Measurements from ENCODE around the gene COL25A1.

The COL25A1 gene

GRCh38 chr4:108840426-108840975 is 462.0 kb downstream of the COL25A1 start:
- Histone ChIP-seq H3K27me3 (ENCODE audit: control insufficient read depth, insufficient read depth, low read length) (no peaks in the 10 kb centered on the region), H3K4me3 (ENCODE audit: low read length) (no peak overlapping the region), H3K36me3 (ENCODE audit: control insufficient read depth, insufficient read depth, low read length) (no peaks in the 10 kb centered on the region)

GRCh38 chr4:108839333-108839732 is 463.1 kb downstream of the COL25A1 start:
- Histone ChIP-seq H3K4me3 (ENCODE audit: low read length) (no peak overlapping the region), H3K4me1 (ENCODE audit: control insufficient read depth, insufficient read depth, low read length) (no peaks in the 10 kb centered on the region), H3K27me3 (ENCODE audit: control insufficient read depth, insufficient read depth, low read length) (no peaks in the 10 kb centered on the region), H3K36me3 (ENCODE audit: control insufficient read depth, insufficient read depth, low read length) (no peaks in the 10 kb centered on the region), H3K9ac (ENCODE audit: low read length) (no peak overlapping the region), H3K9me3 (ENCODE audit: control insufficient read depth, low read length) (no peaks in the 10 kb centered on the region)

More at GRCh38 chr4:108840426-108840975, 462.0 kb downstream of the COL25A1 start:
- Histone ChIP-seq H3K9me3 (ENCODE audit: control insufficient read depth, low read length) (no peaks in the 10 kb centered on the region), H3K4me1 (ENCODE audit: control insufficient read depth, insufficient read depth, low read length) (no peaks in the 10 kb centered on the region), H3K9ac (ENCODE audit: low read length) (no peak overlapping the region)

GRCh38 chr4:108838451-108838850 is 464.0 kb downstream of the COL25A1 start:
- no peaks in the 10 kb centered on the region for H3K27me3 ChIP-seq (ENCODE audit: control insufficient read depth, insufficient read depth, low read length)

GRCh38 chr4:108834835-108835384 is 467.5 kb downstream of the COL25A1 start:
- H3K27me3 ChIP-seq (ENCODE audit: control insufficient read depth, insufficient read depth, low read length): no peaks in the 10 kb centered on the region
- H3K4me3 ChIP-seq (ENCODE audit: low read length): no peak overlapping the region
- H3K9me3 ChIP-seq (ENCODE audit: control insufficient read depth, low read length): no peaks in the 10 kb centered on the region
- no peaks in the 10 kb centered on the region for H3K4me1 ChIP-seq (ENCODE audit: control insufficient read depth, insufficient read depth, low read length)
- H3K9ac ChIP-seq (ENCODE audit: low read length): no peak overlapping the region
- H3K36me3 ChIP-seq (ENCODE audit: control insufficient read depth, insufficient read depth, low read length): no peaks in the 10 kb centered on the region

More at GRCh38 chr4:108838451-108838850, 464.0 kb downstream of the COL25A1 start:
- no peak overlapping the region for H3K4me3 ChIP-seq (ENCODE audit: low read length)
- no peak overlapping the region for H3K9ac ChIP-seq (ENCODE audit: low read length)
- no peaks in the 10 kb centered on the region for H3K9me3 ChIP-seq (ENCODE audit: control insufficient read depth, low read length)
- no peaks in the 10 kb centered on the region for H3K4me1 ChIP-seq (ENCODE audit: control insufficient read depth, insufficient read depth, low read length)
- no peaks in the 10 kb centered on the region for H3K36me3 ChIP-seq (ENCODE audit: control insufficient read depth, insufficient read depth, low read length)

- H3K4me3 ChIP-seq (ENCODE audit: low read length): no peak overlapping the region
- no peaks in the 10 kb centered on the region for H3K36me3 ChIP-seq (ENCODE audit: control insufficient read depth, insufficient read depth, low read length)
- H3K4me1 ChIP-seq (ENCODE audit: control insufficient read depth, insufficient read depth, low read length): no peaks in the 10 kb centered on the region
- no peaks in the 10 kb centered on the region for H3K27me3 ChIP-seq (ENCODE audit: control insufficient read depth, insufficient read depth, low read length)
- no peak overlapping the region for H3K9ac ChIP-seq (ENCODE audit: low read length)
- no peaks in the 10 kb centered on the region for H3K9me3 ChIP-seq (ENCODE audit: control insufficient read depth, low read length)
Observed at GRCh38 chr4:108834166-108834834, 468.2 kb downstream of the COL25A1 start.

- H3K27me3 ChIP-seq (ENCODE audit: control insufficient read depth, insufficient read depth, low read length): no peaks in the 10 kb centered on the region
- H3K9ac ChIP-seq (ENCODE audit: low read length): no peak overlapping the region
- no peaks in the 10 kb centered on the region for H3K9me3 ChIP-seq (ENCODE audit: control insufficient read depth, low read length)
- H3K4me1 ChIP-seq (ENCODE audit: control insufficient read depth, insufficient read depth, low read length): no peaks in the 10 kb centered on the region
- H3K36me3 ChIP-seq (ENCODE audit: control insufficient read depth, insufficient read depth, low read length): no peaks in the 10 kb centered on the region
- H3K4me3 ChIP-seq (ENCODE audit: low read length): no peak overlapping the region
Observed at GRCh38 chr4:108833046-108833445, 469.4 kb downstream of the COL25A1 start.

- Histone ChIP-seq H3K4me3 (ENCODE audit: low read length) (no peak overlapping the region), H3K27me3 (ENCODE audit: control insufficient read depth, insufficient read depth, low read length) (no peaks in the 10 kb centered on the region), H3K9ac (ENCODE audit: low read length) (no peak overlapping the region), H3K9me3 (ENCODE audit: control insufficient read depth, low read length) (no peaks in the 10 kb centered on the region), H3K36me3 (ENCODE audit: control insufficient read depth, insufficient read depth, low read length) (no peaks in the 10 kb centered on the region), H3K4me1 (ENCODE audit: control insufficient read depth, insufficient read depth, low read length) (no peaks in the 10 kb centered on the region)
Observed at GRCh38 chr4:108831886-108832285, 470.6 kb downstream of the COL25A1 start.

GRCh38 chr4:108831291-108831690 is 471.2 kb downstream of the COL25A1 start:
- H3K27me3 ChIP-seq (ENCODE audit: control insufficient read depth, insufficient read depth, low read length): no peaks in the 10 kb centered on the region
- no peak overlapping the region for H3K4me3 ChIP-seq (ENCODE audit: low read length)
- H3K9me3 ChIP-seq (ENCODE audit: control insufficient read depth, low read length): no peaks in the 10 kb centered on the region

GRCh38 chr4:108830509-108831244 is 471.8 kb downstream of the COL25A1 start:
- no peak overlapping the region for H3K9ac ChIP-seq (ENCODE audit: low read length)
- no peak overlapping the region for H3K4me3 ChIP-seq (ENCODE audit: low read length)
- H3K36me3 ChIP-seq (ENCODE audit: control insufficient read depth, insufficient read depth, low read length): no peaks in the 10 kb centered on the region
- no peaks in the 10 kb centered on the region for H3K4me1 ChIP-seq (ENCODE audit: control insufficient read depth, insufficient read depth, low read length)
- no peaks in the 10 kb centered on the region for H3K9me3 ChIP-seq (ENCODE audit: control insufficient read depth, low read length)
- no peaks in the 10 kb centered on the region for H3K27me3 ChIP-seq (ENCODE audit: control insufficient read depth, insufficient read depth, low read length)

More at GRCh38 chr4:108831291-108831690, 471.2 kb downstream of the COL25A1 start:
- Histone ChIP-seq H3K4me1 (ENCODE audit: control insufficient read depth, insufficient read depth, low read length) (no peaks in the 10 kb centered on the region), H3K9ac (ENCODE audit: low read length) (no peak overlapping the region), H3K36me3 (ENCODE audit: control insufficient read depth, insufficient read depth, low read length) (no peaks in the 10 kb centered on the region)

- Histone ChIP-seq H3K36me3 (ENCODE audit: control insufficient read depth, insufficient read depth, low read length) (no peaks in the 10 kb centered on the region), H3K9ac (ENCODE audit: low read length) (no peak overlapping the region), H3K9me3 (ENCODE audit: control insufficient read depth, low read length) (no peaks in the 10 kb centered on the region), H3K4me3 (ENCODE audit: low read length) (no peak overlapping the region), H3K27me3 (ENCODE audit: control insufficient read depth, insufficient read depth, low read length) (no peaks in the 10 kb centered on the region), H3K4me1 (ENCODE audit: control insufficient read depth, insufficient read depth, low read length) (no peaks in the 10 kb centered on the region)
Observed at GRCh38 chr4:108829966-108830492, 472.4 kb downstream of the COL25A1 start.

- Histone ChIP-seq H3K27me3 (ENCODE audit: control insufficient read depth, insufficient read depth, low read length) (no peaks in the 10 kb centered on the region), H3K4me1 (ENCODE audit: control insufficient read depth, insufficient read depth, low read length) (no peaks in the 10 kb centered on the region), H3K4me3 (ENCODE audit: low read length) (no peak overlapping the region), H3K9ac (ENCODE audit: low read length) (no peak overlapping the region), H3K36me3 (ENCODE audit: control insufficient read depth, insufficient read depth, low read length) (no peaks in the 10 kb centered on the region), H3K9me3 (ENCODE audit: control insufficient read depth, low read length) (no peaks in the 10 kb centered on the region)
Observed at GRCh38 chr4:108828620-108829019, 473.8 kb downstream of the COL25A1 start.

- H3K4me3 ChIP-seq (ENCODE audit: low read length): no peak overlapping the region
- H3K9me3 ChIP-seq (ENCODE audit: control insufficient read depth, low read length): no peaks in the 10 kb centered on the region
- no peaks in the 10 kb centered on the region for H3K4me1 ChIP-seq (ENCODE audit: control insufficient read depth, insufficient read depth, low read length)
- no peaks in the 10 kb centered on the region for H3K27me3 ChIP-seq (ENCODE audit: control insufficient read depth, insufficient read depth, low read length)
- no peaks in the 10 kb centered on the region for H3K36me3 ChIP-seq (ENCODE audit: control insufficient read depth, insufficient read depth, low read length)
- no peak overlapping the region for H3K9ac ChIP-seq (ENCODE audit: low read length)
Observed at GRCh38 chr4:108825737-108826136, 476.7 kb downstream of the COL25A1 start.

All from mucosa of stomach (tissue), 1 donor.